ENCODE data around the gene GLB1L2.

Gene GLB1L2

GRCh38 chr11:134349109-134349801, 17.5 kb downstream of the GLB1L2 start:
- no peak for FAIRE-seq

- no peak for FAIRE-seq
These were observed 18.1 kb downstream of the GLB1L2 start for GRCh38 chr11:134349802-134350355.

- no peak for FAIRE-seq
These were observed 18.6 kb downstream of the GLB1L2 start for GRCh38 chr11:134350381-134350780.

DNA sequence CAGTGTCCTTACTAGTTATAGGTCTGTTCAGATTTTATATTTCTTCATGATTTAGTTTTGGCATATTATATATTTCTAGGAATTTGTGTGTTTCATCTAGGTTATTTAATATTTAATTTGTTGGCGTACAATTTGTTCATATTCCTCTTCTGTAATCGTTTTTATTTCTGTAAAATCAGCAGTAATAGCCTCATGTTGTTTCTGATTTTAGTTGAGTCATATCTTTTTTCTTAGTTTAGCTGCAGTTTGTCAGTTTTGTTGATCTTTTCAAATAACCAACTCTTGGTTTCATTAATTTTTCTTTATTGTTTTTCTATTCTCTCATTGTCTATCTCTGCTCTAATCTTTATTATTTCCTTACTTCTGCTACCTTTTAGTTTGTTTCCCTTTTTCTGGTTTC, 20.3 kb downstream of the GLB1L2 start:
- no peak for FAIRE-seq

DNA sequence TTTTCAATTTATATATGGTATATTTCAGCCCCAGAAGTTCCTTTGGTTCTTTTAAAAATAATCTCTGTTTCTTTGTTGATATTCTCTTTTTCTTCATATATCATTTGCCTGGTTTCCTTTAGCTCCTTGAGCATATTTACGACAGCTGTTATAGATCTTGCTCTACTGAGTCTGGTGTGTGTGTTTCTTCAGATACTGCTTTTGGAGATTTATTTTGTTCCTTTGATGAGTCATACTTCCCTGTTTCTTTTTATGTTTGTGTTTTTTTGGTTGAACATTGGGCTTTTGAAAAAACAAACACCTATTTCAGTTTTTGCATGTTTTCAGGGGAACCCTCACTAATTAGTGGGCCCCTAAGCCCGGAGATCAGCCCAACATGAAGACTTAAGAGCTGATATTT, 23.3 kb downstream of the GLB1L2 start:
- FAIRE-seq: no peak

GRCh38 chr11:134355656-134356055, 23.9 kb downstream of the GLB1L2 start:
- FAIRE-seq: no peak

DNA sequence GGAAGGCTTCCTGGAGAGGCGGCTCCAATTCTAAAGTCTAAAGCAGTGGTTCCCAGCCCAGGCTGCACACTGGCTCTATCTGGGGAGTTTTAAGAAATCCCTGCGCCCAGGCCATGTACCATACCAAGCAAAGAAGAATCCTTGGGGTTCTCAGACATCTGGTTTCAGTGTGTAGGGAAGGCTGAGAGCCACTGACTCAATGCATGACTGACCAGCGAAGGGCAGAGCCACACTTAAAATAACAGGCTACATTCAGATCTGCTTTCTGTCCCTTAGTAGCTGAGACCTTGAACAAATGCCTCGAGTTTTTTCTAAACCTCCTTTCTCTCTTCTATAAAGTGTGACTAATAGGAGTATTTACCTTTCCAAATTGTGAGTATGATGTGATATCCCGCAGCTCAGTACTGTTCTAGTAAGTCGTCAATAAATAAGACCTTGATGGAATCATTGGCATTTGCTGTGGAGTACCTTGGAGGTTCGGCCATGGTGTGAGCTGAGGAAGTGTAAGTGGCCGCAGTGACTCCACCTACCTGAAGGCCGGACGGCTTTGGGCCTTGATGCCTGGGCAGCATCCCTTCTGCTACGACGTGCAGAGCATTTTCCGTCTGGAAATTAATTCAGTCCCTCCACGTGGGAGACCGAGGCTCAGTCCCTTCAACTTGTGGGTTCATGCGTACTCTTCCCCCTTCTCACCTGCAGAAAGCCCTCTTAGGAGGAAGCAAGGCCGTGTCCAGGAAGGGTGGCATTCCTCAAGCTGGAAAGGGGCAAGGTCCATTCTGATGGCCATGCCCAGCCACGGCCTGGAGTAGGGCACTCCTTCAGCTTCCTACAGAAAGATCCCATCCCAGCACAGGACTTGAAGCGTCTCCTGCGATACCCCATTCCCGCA, 25.1 kb downstream of the GLB1L2 start:
- no peak for FAIRE-seq

DNA sequence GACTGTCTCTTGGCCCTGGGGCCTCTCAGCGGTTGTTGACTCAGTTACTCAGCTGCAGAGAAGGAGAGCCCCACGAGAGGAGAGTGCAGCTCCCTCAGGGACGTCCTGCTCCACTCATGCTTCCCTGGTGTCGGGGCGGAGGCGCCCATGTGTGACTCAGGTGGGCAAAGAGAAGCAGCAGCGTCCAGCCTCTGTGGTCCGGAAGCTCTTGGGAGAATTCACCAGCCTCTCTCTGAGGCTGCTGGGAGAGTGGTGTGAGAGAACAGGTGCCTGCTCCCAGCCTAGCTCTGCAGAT, 25.7 kb downstream of the GLB1L2 start:
- FAIRE-seq: no peak

- FAIRE-seq: no peak
These were observed 26.5 kb downstream of the GLB1L2 start for GRCh38 chr11:134358165-134358855.

DNA sequence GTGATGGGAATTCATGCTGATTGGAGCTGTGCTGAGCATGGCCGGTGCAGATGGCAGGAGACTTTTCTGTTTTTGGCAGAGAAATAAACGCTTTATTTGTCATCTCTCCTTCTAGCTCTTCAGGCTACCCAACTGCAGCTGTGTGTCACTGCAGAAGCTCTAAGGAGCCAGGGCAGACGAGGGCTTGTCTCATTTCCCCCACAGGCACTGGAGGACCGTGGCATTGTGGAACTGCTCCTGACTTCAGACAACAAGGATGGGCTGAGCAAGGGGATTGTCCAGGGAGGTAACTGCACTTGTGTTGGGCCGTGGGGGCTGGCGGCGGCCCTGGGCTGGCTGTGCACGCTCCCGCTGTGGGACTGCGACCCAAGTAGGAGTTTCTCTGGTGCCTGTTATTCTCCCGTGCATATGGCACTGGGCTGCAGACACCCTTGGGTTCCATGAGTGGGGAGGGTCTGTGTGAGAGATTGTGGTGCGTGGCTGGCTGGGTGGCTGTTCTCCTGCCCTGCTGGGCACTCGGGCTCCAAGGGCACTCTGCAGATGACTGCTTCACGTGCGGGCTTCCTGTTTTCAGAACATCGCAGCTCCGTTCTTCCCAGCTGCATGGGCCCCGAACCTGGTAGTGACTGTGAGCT, 27.2 kb downstream of the GLB1L2 start:
- no peak for FAIRE-seq

GRCh38 chr11:134359646-134360045, 27.9 kb downstream of the GLB1L2 start:
- no peak for FAIRE-seq

GRCh38 chr11:134360050-134360835, 28.5 kb downstream of the GLB1L2 start:
- no peak for FAIRE-seq

- FAIRE-seq: no peak
These were observed 29.9 kb downstream of the GLB1L2 start for GRCh38 chr11:134361661-134362060.

DNA sequence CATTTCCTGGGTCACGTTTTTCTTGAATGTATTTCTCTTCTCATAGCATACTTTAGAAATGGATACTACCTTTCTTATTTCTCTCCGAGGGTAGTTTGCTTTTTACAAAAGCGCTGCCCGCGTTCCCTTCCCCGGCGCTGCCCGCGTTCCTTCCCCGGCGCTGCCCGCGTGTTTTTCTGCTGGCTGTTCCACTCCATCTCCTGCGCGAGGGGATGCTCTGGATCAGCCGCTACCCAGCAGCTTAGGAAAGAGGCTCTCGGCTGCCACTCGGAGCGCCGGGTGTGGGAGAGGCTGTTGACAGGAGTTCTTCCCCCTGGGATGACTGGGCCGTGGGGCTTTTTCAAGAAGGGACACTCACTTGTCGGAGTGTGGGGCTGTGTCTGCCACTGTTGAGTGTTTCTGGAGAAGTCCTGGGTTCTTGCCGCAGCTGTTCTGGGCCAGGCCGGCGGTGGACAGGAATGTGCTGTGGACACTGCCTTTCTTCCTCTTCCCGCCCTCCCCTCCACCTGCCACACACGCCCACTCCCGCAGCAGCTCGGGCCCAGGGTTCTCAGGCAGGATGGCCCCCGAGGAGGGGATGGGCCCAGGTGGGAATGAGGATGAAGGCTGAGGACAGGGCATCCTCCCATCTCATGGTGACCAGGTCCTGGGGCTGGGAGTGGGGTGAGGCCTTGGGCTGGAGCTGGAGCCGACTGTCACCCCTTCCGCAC, 30.6 kb downstream of the GLB1L2 start:
- FAIRE-seq: no peak

GRCh38 chr11:134363161-134363560, 31.4 kb downstream of the GLB1L2 start:
- FAIRE-seq: no peak

DNA sequence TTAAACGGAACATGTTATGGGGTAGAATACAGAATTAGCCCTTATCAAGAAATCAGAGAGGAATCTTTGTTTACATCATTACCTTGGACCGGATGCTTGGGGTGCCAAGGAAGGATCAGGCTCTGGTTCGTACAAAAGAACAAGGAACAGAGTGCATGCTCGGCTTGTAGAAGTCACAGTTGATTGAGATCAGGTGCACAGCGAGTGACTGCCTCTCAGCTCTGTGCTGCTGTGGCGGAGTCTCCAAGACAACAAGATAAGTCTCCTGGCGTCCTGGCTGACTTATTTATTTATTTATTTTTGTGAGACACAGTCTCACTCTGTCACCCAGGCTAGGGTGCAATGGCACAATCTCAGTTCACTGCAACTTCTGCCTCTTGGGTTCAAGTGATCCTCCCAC, 31.8 kb downstream of the GLB1L2 start:
- no peak for FAIRE-seq

DNA sequence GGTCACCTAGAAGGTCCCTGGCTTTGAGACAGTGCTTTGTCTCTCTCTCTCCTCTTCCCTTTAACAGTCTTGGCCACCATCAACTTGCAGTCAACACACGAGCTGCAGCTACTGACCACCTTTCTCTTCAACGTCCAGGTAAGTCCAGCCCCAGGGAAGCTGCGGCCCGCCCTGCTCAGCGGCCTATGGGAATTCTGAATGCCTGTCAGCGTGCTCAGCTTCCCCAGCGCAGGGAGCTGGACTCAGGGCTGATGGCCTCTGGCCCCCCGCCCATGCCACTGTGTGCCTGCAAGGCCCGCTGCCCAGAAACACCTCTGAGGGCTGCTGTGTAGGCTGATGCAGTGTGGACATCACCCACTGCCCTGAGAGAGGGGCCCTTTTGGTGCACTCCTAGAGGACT, 32.5 kb downstream of the GLB1L2 start:
- FAIRE-seq: no peak

DNA sequence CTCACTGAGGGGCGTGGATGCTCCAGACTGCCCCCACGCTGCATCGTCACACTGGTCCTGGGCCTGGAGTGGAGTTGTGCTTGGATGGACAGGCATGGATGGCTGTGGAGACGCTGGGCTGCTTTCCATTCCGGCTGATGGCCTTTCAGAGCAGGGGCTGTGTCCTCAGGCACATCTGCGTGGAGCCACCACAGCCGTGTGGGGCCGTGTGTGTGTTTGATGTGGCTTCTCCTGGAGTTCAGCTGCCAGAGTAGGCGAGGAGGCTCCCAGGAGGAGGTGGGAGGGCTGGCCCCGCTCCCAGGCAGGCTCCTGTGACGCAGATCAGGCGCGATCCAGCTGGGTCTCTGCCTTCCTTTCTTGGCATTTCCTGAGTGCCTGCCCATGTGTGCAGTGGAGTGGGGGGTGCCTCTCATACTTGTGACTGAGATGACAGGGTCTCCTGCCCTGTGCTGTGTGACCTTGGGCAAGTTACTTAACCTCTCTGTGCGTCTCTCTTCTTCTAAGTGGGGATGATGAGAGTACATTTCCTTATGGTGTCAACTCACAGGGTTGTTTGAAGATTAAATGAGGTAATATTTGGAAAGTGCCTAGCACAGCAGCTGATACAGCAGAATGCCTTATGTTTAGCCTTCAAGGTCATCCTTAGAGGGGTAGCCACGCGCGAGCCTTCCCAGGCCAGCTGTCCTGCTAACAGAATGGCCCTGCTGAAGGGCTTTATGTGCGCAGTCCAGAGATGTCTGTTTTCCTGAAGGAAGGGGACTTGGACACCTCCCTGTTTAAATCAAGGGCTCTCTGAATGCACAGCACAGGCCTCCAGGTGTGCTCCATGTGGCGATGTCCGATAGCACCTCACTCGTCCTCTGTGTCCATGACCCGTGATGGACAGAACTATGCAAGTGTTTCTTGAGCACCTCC, 33.5 kb downstream of the GLB1L2 start:
- no peak for FAIRE-seq

DNA sequence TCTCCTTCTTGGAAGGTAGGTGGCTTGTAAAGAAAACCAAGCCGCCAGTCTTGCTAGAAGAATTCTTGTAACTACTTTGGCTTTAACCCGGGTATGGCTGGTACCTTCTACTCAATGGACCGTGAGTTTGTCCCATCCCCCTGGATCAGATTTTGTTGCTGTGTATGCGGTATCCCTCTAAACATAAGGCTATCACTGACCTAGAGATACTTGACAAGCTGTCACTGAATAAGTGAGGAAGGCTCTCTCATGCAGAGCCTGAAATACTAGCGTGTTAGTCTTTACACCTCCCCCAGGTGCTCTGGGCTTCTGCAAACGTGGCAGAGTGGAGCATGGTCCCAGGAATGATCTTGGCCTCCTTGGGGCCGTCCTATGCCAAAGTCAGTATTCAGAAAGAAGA, 34.5 kb downstream of the GLB1L2 start:
- no peak for FAIRE-seq

- no peak for FAIRE-seq
These were observed 36.0 kb downstream of the GLB1L2 start for GRCh38 chr11:134367781-134368180.

Measured in colon (tissue), 2 donors.